Measurements from ENCODE around the gene GRIA4. TPM values are rescaled to one million over a fixed set of nuclear protein-coding genes. Genes with fewer than 3 reads are reported as not detected.

The GRIA4 gene
- polyA plus RNA-seq, 1 of the 3 experiments (the other 2 are of a cell fraction) = 0.02 TPM

- H3K4me3 ChIP-seq (ENCODE audit: low read depth in 2 of 2, low read length in 1 of 2) = no peak overlapping the region
- no peak for TF ChIP-seq EP300 (IDR thresholded peaks at IDR 0.05; ENCODE audit: borderline replicate concordance in 1 of 2, low read depth in 1 of 2, low read length in 1 of 2)
- TF ChIP-seq FOSL2 (IDR thresholded peaks at IDR 0.05; ENCODE audit: borderline replicate concordance, low read depth) = no peak
- TF ChIP-seq CHD2 (IDR thresholded peaks at IDR 0.05; ENCODE audit: low read length, partially characterized antibody) = no peak
- no peak for TF ChIP-seq USF2 (IDR thresholded peaks at IDR 0.05; ENCODE audit: borderline replicate concordance, low read depth, low read length)
- TF ChIP-seq SMC3 (IDR thresholded peaks at IDR 0.05; ENCODE audit: low read depth, low read length) = no peak
- no peak for TF ChIP-seq USF1 (IDR thresholded peaks at IDR 0.05; ENCODE audit: borderline replicate concordance, low read depth)
- no peak for TF ChIP-seq SIN3A (IDR thresholded peaks at IDR 0.05; ENCODE audit: borderline replicate concordance, low read depth, low read length)
- TF ChIP-seq CTCF (IDR thresholded peaks at IDR 0.05) = no peak
- no peak for TF ChIP-seq ELF1 (IDR thresholded peaks at IDR 0.05)
- TF ChIP-seq RAD21 (IDR thresholded peaks at IDR 0.05; ENCODE audit: low read length) = no peak
- no peak for TF ChIP-seq IRF3 (IDR thresholded peaks at IDR 0.05; ENCODE audit: low read depth, low read length)
- TF ChIP-seq REST (IDR thresholded peaks at IDR 0.05; ENCODE audit: low read depth, low read length) = no peak
- TF ChIP-seq TCF12 (IDR thresholded peaks at IDR 0.05) = no peak
- TF ChIP-seq RXRA (IDR thresholded peaks at IDR 0.05; ENCODE audit: borderline replicate concordance, low read depth) = no peak
- no peak for TF ChIP-seq ZBTB33 (IDR thresholded peaks at IDR 0.05; ENCODE audit: borderline replicate concordance, low read depth)
- TF ChIP-seq FOXM1 (IDR thresholded peaks at IDR 0.05; ENCODE audit: low read depth) = no peak
- no peak for TF ChIP-seq YY1 (IDR thresholded peaks at IDR 0.05; ENCODE audit: low read depth)
- no peak for TF ChIP-seq NFIC (IDR thresholded peaks at IDR 0.05; ENCODE audit: borderline replicate concordance)
- no peak for TF ChIP-seq POLR2AphosphoS5 (IDR thresholded peaks at IDR 0.05; ENCODE audit: low read depth, low read length)
- TF ChIP-seq RFX5 (IDR thresholded peaks at IDR 0.05; ENCODE audit: low read length) = no peak
Observed at GRCh38 chr11:105897161-105897560, 287.3 kb downstream of the GRIA4 start.

More at GRCh38 chr11:105897161-105897560, 287.3 kb downstream of the GRIA4 start:
- Histone ChIP-seq H3K4me1 (ENCODE audit: control insufficient read depth in 1 of 2, insufficient read depth in 2 of 2, low read depth in 1 of 2, low read length in 1 of 2) (no peaks in the 10 kb centered on the region), H3F3A (replicated peaks; ENCODE audit: insufficient read depth) (no peaks in the 10 kb centered on the region), H4K20me1 (ENCODE audit: insufficient read depth) (no peaks in the 10 kb centered on the region), H3K9me3 (no peaks in the 10 kb centered on the region), H3K36me3 (replicated peaks in 1 of 2; ENCODE audit: control insufficient read depth in 1 of 2, insufficient read depth in 2 of 2, low read length in 1 of 2) (no peaks in the 10 kb centered on the region), H3K4me2 (no peak overlapping the region), H3K79me2 (ENCODE audit: insufficient read depth) (no peaks in the 10 kb centered on the region), H2AFZ (ENCODE audit: low read depth) (no peak overlapping the region), H3K9me2 (no peaks in the 10 kb centered on the region), H3K27me3 (ENCODE audit: insufficient read depth) (no peaks in the 10 kb centered on the region), H3K27ac (ENCODE audit: low read depth in 2 of 2, low read length in 1 of 2) (no peak overlapping the region), H3K9ac (no peak overlapping the region)
- no peak for DNase-seq
- ChIA-PET CTCF (interaction anchor here (1.2 kb wide), 1 partner anchor 11 kb away, joined by 3 read pairs; no protein-coding TSS in a partner anchor), POLR2A (no interaction called here)
- 60% methylated on average over 2 of the region's 2 CpGs for WGBS (ENCODE audit: low lambda C conversion rate)

Data from SK-N-SH (cell line).